ENCODE results near the gene PLA2G2E. TPM values are rescaled to one million over a fixed set of nuclear protein-coding genes. Genes with fewer than 3 reads are reported as not detected.

The PLA2G2E gene
- polyA plus RNA-seq, 1 of the 3 experiments (the other 2 are of a cell fraction) = not detected

DNA sequence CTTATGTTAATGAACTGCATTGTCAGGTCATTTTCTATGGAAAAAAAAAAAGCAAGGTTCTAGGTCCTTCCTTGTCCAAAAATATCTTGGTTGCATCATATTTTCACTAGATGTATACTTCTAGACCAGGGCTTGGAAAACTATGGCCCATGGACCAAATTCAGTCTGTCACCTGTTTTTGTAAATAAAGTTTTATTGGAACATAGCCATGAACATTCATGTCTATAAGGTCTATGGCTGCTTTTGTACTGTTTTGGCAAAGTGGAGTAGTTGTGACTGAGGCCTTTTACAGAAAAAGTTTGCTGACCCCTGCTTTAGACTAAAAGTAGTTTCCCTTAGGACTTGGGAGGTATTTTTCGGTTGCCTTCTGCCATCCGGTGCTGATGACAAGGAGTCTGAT, 19.2 kb upstream of the PLA2G2E start:
- no peak for DNase-seq
- no peak overlapping the region for H3K4me3 ChIP-seq (ENCODE audit: low read depth in 2 of 2, low read length in 1 of 2)
- WGBS (ENCODE audit: low lambda C conversion rate) = 44% methylated on average over 2 of the region's 2 CpGs
- ChIA-PET CTCF (no interaction called here), POLR2A (no interaction called here)
- H3K9me2 ChIP-seq = no peaks in the 10 kb centered on the region
- H3K9me3 ChIP-seq = no peaks in the 10 kb centered on the region
- H3K4me1 ChIP-seq (ENCODE audit: control insufficient read depth in 1 of 2, insufficient read depth in 2 of 2, low read depth in 1 of 2, low read length in 1 of 2) = no peaks in the 10 kb centered on the region
- no peaks in the 10 kb centered on the region for H4K20me1 ChIP-seq (ENCODE audit: insufficient read depth)
- no peaks in the 10 kb centered on the region for H3F3A ChIP-seq (replicated peaks; ENCODE audit: insufficient read depth)
- H3K79me2 ChIP-seq (ENCODE audit: insufficient read depth) = no peaks in the 10 kb centered on the region
- H3K9ac ChIP-seq = no peak overlapping the region
- TF ChIP-seq RCOR1 (IDR thresholded peaks at IDR 0.05; ENCODE audit: low read length) (no peak), SIN3A (IDR thresholded peaks at IDR 0.05; ENCODE audit: borderline replicate concordance, low read depth, low read length) (no peak), MEF2A (IDR thresholded peaks at IDR 0.05; ENCODE audit: borderline replicate concordance, low read depth) (no peak)
- TF ChIP-seq, protein P1, sequence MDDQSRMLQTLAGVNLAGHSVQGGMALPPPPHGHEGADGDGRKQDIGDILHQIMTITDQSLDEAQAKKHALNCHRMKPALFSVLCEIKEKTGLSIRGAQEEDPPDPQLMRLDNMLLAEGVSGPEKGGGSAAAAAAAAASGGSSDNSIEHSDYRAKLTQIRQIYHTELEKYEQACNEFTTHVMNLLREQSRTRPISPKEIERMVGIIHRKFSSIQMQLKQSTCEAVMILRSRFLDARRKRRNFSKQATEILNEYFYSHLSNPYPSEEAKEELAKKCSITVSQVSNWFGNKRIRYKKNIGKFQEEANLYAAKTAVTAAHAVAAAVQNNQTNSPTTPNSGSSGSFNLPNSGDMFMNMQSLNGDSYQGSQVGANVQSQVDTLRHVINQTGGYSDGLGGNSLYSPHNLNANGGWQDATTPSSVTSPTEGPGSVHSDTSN (IDR thresholded peaks at IDR 0.05) = no peak
- TF ChIP-seq, protein P2, sequence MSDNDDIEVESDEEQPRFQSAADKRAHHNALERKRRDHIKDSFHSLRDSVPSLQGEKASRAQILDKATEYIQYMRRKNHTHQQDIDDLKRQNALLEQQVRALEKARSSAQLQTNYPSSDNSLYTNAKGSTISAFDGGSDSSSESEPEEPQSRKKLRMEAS (IDR thresholded peaks at IDR 0.05; ENCODE audit: low read depth) = no peak
- TF ChIP-seq, protein P3, sequence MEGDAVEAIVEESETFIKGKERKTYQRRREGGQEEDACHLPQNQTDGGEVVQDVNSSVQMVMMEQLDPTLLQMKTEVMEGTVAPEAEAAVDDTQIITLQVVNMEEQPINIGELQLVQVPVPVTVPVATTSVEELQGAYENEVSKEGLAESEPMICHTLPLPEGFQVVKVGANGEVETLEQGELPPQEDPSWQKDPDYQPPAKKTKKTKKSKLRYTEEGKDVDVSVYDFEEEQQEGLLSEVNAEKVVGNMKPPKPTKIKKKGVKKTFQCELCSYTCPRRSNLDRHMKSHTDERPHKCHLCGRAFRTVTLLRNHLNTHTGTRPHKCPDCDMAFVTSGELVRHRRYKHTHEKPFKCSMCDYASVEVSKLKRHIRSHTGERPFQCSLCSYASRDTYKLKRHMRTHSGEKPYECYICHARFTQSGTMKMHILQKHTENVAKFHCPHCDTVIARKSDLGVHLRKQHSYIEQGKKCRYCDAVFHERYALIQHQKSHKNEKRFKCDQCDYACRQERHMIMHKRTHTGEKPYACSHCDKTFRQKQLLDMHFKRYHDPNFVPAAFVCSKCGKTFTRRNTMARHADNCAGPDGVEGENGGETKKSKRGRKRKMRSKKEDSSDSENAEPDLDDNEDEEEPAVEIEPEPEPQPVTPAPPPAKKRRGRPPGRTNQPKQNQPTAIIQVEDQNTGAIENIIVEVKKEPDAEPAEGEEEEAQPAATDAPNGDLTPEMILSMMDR (IDR thresholded peaks at IDR 0.05) = no peak
- H2AFZ ChIP-seq (ENCODE audit: low read depth) = no peak overlapping the region
- no peak overlapping the region for H3K27ac ChIP-seq (ENCODE audit: low read depth in 2 of 2, low read length in 1 of 2)
- H3K36me3 ChIP-seq (replicated peaks in 1 of 2; ENCODE audit: control insufficient read depth in 1 of 2, insufficient read depth in 2 of 2, low read length in 1 of 2) = no peaks in the 10 kb centered on the region
- H3K27me3 ChIP-seq (ENCODE audit: insufficient read depth) = no peaks in the 10 kb centered on the region
- H3K4me2 ChIP-seq = no peak overlapping the region

DNA sequence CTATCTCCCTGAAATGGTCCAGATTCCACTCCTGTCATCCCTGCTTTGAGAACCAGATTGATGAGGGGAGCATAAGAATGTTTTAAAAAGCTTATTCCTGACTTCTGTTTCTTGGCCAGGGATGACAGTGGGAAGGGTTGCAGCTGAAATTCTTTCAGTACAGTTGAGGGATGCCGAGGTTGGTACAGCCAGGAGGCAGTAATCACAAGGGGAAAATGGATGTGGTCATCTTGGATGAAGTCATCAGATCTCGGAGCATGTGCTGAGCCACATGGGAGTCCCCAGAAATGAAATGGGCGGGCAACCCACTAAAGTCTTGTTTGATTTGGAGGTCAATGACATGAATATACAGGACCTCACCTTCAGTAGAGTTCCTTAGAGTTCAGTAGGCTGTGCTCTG, 18.7 kb upstream of the PLA2G2E start:
- H3K27me3 ChIP-seq (ENCODE audit: insufficient read depth) = no peaks in the 10 kb centered on the region

More for the DNA sequence above, 18.7 kb upstream of the PLA2G2E start:
- POLR2A ChIA-PET = no interaction called here
- Histone ChIP-seq H3K36me3 (replicated peaks in 1 of 2; ENCODE audit: control insufficient read depth in 1 of 2, insufficient read depth in 2 of 2, low read length in 1 of 2) (no peaks in the 10 kb centered on the region), H3K79me2 (ENCODE audit: insufficient read depth) (no peaks in the 10 kb centered on the region), H3K9me3 (no peaks in the 10 kb centered on the region), H3F3A (replicated peaks; ENCODE audit: insufficient read depth) (no peaks in the 10 kb centered on the region), H4K20me1 (ENCODE audit: insufficient read depth) (no peaks in the 10 kb centered on the region), H3K27ac (ENCODE audit: low read depth in 2 of 2, low read length in 1 of 2) (no peak overlapping the region), H3K9me2 (no peaks in the 10 kb centered on the region), H3K4me2 (no peak overlapping the region), H2AFZ (ENCODE audit: low read depth) (no peak overlapping the region), H3K4me1 (ENCODE audit: control insufficient read depth in 1 of 2, insufficient read depth in 2 of 2, low read depth in 1 of 2, low read length in 1 of 2) (no peaks in the 10 kb centered on the region), H3K9ac (no peak overlapping the region), H3K4me3 (ENCODE audit: low read depth in 2 of 2, low read length in 1 of 2) (no peak overlapping the region)
- no peak for TF ChIP-seq MEF2A (IDR thresholded peaks at IDR 0.05; ENCODE audit: borderline replicate concordance, low read depth)
- TF ChIP-seq, protein P4, sequence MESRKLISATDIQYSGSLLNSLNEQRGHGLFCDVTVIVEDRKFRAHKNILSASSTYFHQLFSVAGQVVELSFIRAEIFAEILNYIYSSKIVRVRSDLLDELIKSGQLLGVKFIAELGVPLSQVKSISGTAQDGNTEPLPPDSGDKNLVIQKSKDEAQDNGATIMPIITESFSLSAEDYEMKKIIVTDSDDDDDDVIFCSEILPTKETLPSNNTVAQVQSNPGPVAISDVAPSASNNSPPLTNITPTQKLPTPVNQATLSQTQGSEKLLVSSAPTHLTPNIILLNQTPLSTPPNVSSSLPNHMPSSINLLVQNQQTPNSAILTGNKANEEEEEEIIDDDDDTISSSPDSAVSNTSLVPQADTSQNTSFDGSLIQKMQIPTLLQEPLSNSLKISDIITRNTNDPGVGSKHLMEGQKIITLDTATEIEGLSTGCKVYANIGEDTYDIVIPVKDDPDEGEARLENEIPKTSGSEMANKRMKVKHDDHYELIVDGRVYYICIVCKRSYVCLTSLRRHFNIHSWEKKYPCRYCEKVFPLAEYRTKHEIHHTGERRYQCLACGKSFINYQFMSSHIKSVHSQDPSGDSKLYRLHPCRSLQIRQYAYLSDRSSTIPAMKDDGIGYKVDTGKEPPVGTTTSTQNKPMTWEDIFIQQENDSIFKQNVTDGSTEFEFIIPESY (IDR thresholded peaks at IDR 0.05; ENCODE audit: borderline replicate concordance, low read depth) = no peak
- TF ChIP-seq NFIC (IDR thresholded peaks at IDR 0.05; ENCODE audit: borderline replicate concordance) = no peak
- TF ChIP-seq TAF1 (IDR thresholded peaks at IDR 0.05; ENCODE audit: borderline replicate concordance, low read depth, low read length) = no peak
- TF ChIP-seq, protein P3 (IDR thresholded peaks at IDR 0.05) = no peak
- TF ChIP-seq TCF12 (IDR thresholded peaks at IDR 0.05) = no peak
- 13% methylated on average over 3 of the region's 3 CpGs for WGBS (ENCODE audit: low lambda C conversion rate)
- CTCF ChIA-PET = no interaction called here
- DNase-seq = no peak

Measured in SK-N-SH (cell line).